HG03342 (cell line): ENCODE measurements around the gene ALKBH4.
"Not testable (repeated sequence)": the region's sequence is repeated elsewhere in the genome, so short reads cannot be mapped to it uniquely, and the experiment has no call there.

ENCODE experiments used
- ATAC-seq: cut with Tn5 transposase; IDR thresholded peaks from one replicate; pipeline ENCODE4 v1.9.1; 2021; ENCODE audit warnings: mild to moderate bottlenecking, moderate library complexity; ENCODE audit not compliant: unreplicated experiment

The ALKBH4 gene

GRCh38 chr7:102429141-102429899 lies 35.3 kb downstream of the ALKBH4 start:
- ATAC-seq: no peak

- no peak for ATAC-seq
Observed at GRCh38 chr7:102427019-102427405, 37.7 kb downstream of the ALKBH4 start.

- peak; percentile 44 for ATAC-seq
Observed at GRCh38 chr7:102426268-102427018, 38.2 kb downstream of the ALKBH4 start.

GRCh38 chr7:102425639-102426267 lies 38.9 kb downstream of the ALKBH4 start:
- ATAC-seq: peak; percentile 71

- ATAC-seq: no peak
Observed at GRCh38 chr7:102424787-102425218, 39.9 kb downstream of the ALKBH4 start.

GRCh38 chr7:102424129-102424551 lies 40.5 kb downstream of the ALKBH4 start:
- no peak for ATAC-seq

- no peak for ATAC-seq
Observed at GRCh38 chr7:102421706-102422240, 42.9 kb downstream of the ALKBH4 start.

- ATAC-seq: no peak
Observed at GRCh38 chr7:102418592-102418991, 46.1 kb downstream of the ALKBH4 start.

GRCh38 chr7:102417105-102417504 lies 47.6 kb downstream of the ALKBH4 start:
- no peak for ATAC-seq

GRCh38 chr7:102416406-102416805 lies 48.3 kb downstream of the ALKBH4 start:
- ATAC-seq: no peak

- peak; percentile 62 for ATAC-seq
Observed at GRCh38 chr7:102415685-102416225, 48.9 kb downstream of the ALKBH4 start.

- ATAC-seq: no peak
Observed at GRCh38 chr7:102413611-102414010, 51.1 kb downstream of the ALKBH4 start.

- no peak for ATAC-seq
Observed at GRCh38 chr7:102413091-102413490, 51.6 kb downstream of the ALKBH4 start.

- ATAC-seq: no peak
Observed at GRCh38 chr7:102412548-102412947, 52.1 kb downstream of the ALKBH4 start.

- ATAC-seq: no peak
Observed at GRCh38 chr7:102410918-102411317, 53.7 kb downstream of the ALKBH4 start.

GRCh38 chr7:102410123-102410522 lies 54.5 kb downstream of the ALKBH4 start:
- no peak for ATAC-seq

- no peak for ATAC-seq
Observed at GRCh38 chr7:102409340-102409739, 55.3 kb downstream of the ALKBH4 start.

- not testable (repeated sequence) for ATAC-seq
Observed at GRCh38 chr7:102408530-102408929, 56.1 kb downstream of the ALKBH4 start.

- ATAC-seq: no peak
Observed at GRCh38 chr7:102407910-102408309, 56.8 kb downstream of the ALKBH4 start.
